HG03558 (cell line): Measurements from ENCODE around the gene PLPP4.

Experiments used
- ATAC-seq: cut with Tn5 transposase; IDR thresholded peaks from one replicate; pipeline ENCODE4 v1.9.1; 2021; ENCODE audit warnings: moderate number of reproducible peaks; ENCODE audit not compliant: unreplicated experiment; ENCODE audit errors: extremely low read depth

PLPP4 gene

DNA sequence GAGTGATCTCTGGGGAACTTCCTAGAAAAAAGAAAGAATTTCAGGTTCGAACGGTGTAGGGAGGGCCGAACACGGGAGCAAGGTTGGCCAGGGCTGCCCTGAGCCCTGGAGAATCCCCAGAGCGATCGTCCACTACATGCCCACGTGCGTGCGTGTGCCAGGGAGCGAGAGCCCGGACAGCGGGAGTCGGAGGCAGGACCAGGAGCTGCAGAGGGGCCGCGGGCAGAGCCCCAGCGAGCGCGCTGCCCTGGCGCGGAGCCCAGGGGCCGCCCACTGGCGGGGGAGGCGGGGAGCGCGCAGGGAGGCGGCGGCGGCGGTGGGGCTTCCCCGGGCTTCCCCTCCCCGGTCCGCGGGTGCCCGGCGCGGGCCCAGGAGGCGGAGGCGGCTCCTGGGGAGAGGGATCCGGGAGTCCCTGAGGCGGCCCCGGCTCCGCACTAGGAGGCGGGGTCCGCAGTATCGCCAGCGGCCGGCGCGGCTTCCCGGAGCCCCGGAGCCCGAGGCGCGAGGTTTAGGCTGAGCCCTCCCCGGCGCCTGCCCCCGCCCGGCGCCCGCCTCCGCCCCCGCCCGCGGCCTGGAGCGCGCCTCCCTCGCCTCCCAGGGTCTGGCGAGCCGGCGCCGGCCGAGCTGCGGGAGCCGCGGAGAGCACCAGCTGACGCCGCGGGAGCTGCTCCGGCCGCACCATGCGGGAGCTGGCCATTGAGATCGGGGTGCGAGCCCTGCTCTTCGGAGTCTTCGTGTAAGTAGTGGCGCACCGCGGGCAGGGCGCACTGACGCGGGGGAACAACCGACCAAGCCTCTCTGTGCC, at the start of gene PLPP4:
Gene PLPP4 (plus strand): TSS at position 602 of the 805 bp plus-strand sequence. CDS start 79 bp downstream, at position 681.
- ATAC-seq = no peak

DNA sequence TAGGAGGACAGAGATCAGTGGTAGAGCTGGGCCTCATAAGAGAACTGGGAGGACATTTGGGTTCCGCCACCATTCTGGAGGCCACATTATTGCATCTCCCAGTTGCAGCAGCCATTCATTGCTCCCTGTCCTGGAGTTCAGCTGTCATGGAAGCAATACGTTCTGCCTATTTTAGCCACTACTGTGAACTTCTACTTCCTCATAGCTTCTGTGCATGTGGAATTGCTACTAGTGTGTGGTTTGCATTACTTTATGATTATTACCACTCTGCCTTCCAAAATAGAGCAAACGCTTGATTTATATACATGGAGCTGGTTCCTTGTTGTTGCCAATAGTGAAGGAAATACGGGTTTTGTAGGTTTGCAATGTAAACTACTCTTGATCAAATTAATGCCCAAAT, 47.2 kb upstream of the PLPP4 start:
- no peak for ATAC-seq

- ATAC-seq = no peak
These were observed 42.1 kb upstream of the PLPP4 start for GRCh38 chr10:120414946-120415345.

DNA sequence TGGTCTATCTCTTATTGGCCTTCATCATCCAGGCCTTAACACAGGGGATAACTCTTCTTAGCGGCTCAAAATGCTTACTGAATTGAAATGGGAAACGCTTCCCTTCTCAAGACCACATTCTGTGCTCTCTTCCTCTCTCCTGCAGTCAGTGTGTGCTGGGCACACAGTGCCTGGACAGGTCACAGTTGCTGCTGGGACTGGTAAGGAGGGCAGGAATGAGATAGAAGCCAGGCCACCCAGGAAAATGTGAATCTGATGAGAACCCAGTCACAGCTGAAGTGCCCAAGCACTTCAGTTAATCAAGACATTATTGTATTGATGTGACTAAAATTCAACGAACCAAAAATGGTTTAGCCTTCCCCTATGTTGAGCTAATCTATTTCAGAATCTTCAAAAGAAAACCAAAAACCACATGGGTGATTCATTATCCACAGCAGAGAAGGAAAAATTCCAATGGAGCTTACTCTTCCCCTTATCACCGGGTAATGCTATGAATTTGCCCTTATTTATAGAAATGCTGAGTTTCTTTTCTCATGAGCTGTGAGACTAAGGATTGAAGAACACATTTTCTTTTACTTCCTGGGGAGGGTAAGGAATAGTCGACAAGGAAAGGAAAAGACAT, 41.2 kb upstream of the PLPP4 start:
- no peak for ATAC-seq

GRCh38 chr10:120420421-120420820, 36.6 kb upstream of the PLPP4 start:
- ATAC-seq = no peak

DNA sequence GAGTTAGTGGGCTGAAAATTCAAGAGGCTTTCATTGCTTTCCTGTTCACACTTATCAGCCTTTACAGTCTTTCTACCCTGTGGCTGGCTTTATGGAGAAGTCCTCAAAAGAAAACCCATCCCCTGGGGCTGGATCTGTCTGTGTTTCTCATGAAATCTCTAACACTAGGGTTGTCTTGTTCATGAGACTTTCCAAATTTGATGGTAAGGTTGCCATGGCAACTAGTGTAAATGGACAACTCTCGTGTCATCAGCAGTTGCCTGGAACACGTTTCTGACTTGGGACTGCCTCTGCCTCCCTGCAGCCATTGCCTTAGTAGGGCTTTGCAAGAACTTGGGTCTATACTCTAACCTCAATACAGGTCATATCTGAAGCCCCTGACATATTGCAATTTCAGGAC, 35.8 kb upstream of the PLPP4 start:
- no peak for ATAC-seq

DNA sequence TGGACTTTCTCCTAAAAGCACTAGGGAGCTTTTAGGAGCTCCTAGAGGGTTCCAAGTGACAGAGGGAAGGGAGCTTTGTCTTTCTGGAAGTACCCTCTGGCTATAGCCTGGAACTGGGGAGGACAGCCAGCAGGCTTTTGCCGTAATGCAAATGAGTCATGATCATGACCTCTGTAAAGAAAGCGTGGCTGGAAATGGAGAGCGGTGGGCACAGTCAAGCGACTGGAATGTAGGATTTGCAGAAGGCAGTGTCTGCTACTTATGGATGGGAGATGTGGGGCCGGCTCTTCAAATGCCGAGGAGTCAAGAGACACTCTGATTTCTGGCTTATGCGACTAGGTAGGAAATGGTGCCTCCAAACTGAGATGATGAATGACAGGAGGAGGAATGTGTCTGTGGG, 34.6 kb upstream of the PLPP4 start:
- no peak for ATAC-seq

DNA sequence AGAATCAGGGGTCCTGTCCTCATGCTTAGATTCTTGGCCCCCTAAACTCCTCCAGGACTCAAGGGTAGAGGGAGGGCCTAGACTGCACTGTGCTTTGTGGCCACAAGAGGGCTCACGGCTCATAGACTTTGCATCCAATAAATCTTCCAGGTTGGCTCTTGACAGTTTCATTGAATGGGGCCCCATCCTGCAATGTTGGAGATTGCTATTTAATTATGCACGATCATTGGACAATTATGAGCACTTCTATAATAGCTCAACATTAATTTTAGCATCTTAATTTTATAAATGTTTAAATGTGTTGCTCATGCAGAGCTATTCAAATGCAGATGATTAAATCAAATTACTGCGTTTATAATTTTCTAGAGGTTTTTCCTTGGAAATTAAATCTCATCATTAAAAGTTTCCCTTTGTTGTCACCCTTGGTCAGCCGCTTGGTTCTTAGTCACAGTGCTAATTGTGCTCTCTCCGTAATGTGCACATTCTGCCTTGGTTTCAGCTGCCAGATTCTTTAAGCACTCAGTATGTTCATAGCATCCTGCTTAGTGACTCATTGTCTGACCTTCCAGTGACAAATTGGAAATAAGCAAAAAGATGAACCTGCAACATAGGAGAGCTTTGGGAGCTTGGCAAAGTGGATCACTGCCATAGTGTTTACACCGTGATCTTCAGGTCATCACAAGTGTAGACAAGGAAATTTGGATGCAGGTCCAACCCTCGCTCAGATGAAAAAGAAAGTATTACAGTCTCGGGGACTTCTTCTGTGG, 33.4 kb upstream of the PLPP4 start:
- ATAC-seq = no peak

DNA sequence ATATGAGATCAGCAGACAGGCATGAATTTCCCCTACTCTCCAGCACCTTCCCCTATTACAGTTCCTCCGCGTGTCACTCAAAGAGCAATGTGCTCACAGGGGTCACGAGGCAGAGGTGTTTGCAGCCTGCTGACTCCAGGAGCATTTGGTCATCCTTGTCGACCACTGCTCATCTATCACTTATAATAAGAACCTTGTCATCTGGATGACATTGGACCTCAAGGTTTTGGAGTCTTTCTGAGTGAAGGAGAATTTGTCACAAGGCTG, 32.9 kb upstream of the PLPP4 start:
- no peak for ATAC-seq

- ATAC-seq = no peak
These were observed 30.7 kb upstream of the PLPP4 start for GRCh38 chr10:120426306-120426705.

- ATAC-seq = no peak
These were observed 28.3 kb upstream of the PLPP4 start for GRCh38 chr10:120428754-120429153.

DNA sequence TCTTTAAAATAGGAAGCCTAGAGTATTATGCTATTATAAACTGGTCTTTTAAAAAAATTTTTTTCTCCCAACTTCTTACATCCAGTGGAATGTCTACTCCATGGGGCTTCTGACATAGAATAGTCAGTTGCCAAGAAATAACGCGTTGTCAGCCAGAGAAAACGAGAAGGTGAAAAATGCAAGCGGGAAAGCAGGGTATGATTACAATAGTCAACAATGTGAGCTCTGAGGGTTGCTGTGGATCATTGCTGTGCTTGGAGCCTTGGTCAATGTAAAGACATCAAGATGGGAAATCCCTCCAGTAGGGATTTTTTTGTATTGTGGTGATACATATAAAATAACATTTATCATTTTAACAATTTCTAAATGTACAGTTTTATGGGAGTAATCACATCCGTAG, 27.6 kb upstream of the PLPP4 start:
- ATAC-seq = no peak

GRCh38 chr10:120431251-120431651, 25.8 kb upstream of the PLPP4 start:
- no peak for ATAC-seq

DNA sequence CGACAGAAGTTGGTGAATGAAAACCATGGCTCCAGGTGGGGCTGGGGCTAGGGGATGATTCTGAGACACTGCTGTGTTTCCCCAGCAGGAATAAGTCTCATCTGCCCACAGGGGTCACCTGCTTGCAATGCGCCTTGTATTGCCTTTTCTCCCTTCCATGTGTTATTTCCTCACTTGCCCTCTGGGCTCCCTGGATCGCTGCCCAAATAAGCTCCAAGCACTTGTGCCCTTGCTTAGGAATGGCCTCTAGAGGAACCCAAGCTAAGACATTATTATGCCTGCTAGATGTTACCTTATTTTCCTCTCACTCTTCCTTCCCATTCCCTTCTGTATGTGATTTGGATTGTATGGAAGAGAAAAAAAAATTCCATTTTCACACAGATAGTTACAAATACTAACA, 24.8 kb upstream of the PLPP4 start:
- ATAC-seq = no peak

GRCh38 chr10:120433141-120433540, 23.9 kb upstream of the PLPP4 start:
- no peak for ATAC-seq

DNA sequence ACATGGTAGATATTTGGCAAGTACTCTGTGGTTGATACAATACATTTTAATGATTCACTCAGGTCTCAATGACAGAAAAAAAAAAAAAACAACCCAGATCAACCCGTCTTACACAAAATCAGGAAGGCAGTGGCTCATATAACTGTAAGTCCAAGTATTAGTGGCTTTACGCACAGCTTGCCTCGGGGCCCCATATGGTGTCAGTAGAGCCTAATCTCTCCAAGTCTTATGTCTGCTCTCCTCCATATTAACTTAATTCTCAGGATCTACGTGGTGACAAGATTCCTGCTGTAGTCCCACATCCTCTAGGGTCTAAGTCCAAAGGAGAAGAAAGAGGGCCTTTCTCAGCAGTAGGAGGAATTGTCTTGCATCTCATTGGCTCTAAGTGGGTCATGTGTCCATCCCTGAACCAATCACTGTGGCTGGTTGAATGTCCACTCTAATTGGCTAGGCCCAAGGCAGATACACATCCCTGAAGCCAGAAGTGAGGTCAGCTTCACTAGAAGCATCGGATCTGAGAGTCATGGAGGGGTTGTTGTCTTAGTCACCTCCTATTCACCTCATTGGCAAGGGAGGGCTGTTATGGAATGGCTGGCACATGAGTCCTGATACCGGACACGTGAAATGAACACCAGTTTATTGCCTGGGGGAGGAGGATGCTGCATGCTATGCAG, 20.5 kb upstream of the PLPP4 start:
- ATAC-seq = no peak

GRCh38 chr10:120437541-120437940, 19.5 kb upstream of the PLPP4 start:
- no peak for ATAC-seq

GRCh38 chr10:120451968-120452367, 5.1 kb upstream of the PLPP4 start:
- no peak for ATAC-seq

DNA sequence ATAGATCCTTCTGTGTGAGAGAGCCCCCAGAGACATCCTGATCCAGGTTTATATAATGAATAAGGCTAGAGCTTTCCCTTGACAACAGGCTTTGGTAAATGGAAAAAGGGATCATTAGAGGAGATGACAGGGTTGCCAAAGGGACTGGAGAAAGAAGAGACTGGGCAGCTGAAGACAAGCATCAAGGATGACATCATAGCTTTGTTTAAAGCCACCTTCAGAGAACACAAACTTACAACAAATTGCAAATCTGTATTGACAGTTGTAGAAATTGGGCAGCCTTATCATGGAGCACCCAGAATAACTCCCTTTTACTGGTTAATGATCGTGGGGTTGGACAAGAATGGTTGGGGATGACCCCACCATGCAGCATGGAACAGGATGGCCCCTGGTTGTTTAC, 3.7 kb upstream of the PLPP4 start:
- ATAC-seq = no peak

GRCh38 chr10:120453886-120454285, 3.1 kb upstream of the PLPP4 start:
- ATAC-seq = no peak

- no peak for ATAC-seq
These were observed 2.0 kb upstream of the PLPP4 start for GRCh38 chr10:120455004-120455403.
